GM03348 (cell line): ENCODE results near the gene ST3GAL6.
"Not testable (repeated sequence)": the region's sequence is repeated elsewhere in the genome, so short reads cannot be mapped to it uniquely, and the experiment has no call there.

ENCODE experiments used
- DNase-seq: peaks from one replicate; pipeline ENCODE4 v3.0.0; 2012; ENCODE audit warnings: low spot score

ST3GAL6 gene

GRCh38 chr3:98805571-98805970, 42.4 kb downstream of the ST3GAL6 start:
- no peak for DNase-seq

GRCh38 chr3:98806521-98806920, 43.4 kb downstream of the ST3GAL6 start:
- no peak for DNase-seq

GRCh38 chr3:98807011-98807410, 43.9 kb downstream of the ST3GAL6 start:
- no peak for DNase-seq

GRCh38 chr3:98807561-98807960, 44.4 kb downstream of the ST3GAL6 start:
- DNase-seq: no peak

- DNase-seq: no peak
Observed at GRCh38 chr3:98808071-98808470, 44.9 kb downstream of the ST3GAL6 start.

GRCh38 chr3:98809557-98809956, 46.4 kb downstream of the ST3GAL6 start:
- no peak for DNase-seq

- DNase-seq: no peak
Observed at GRCh38 chr3:98811048-98811447, 47.9 kb downstream of the ST3GAL6 start.

- peak; percentile 47 for DNase-seq
Observed at GRCh38 chr3:98812851-98813374, 49.8 kb downstream of the ST3GAL6 start.

GRCh38 chr3:98814817-98815420, 51.8 kb downstream of the ST3GAL6 start:
- peak; percentile 32 for DNase-seq

- DNase-seq: peak; percentile 70
Observed at GRCh38 chr3:98817547-98818041, 54.5 kb downstream of the ST3GAL6 start.

- no peak for DNase-seq
Observed at GRCh38 chr3:98821063-98821462, 57.9 kb downstream of the ST3GAL6 start.

- no peak for DNase-seq
Observed at GRCh38 chr3:98823791-98824190, 60.7 kb downstream of the ST3GAL6 start.

- DNase-seq: no peak
Observed at GRCh38 chr3:98824256-98824655, 61.1 kb downstream of the ST3GAL6 start.

GRCh38 chr3:98826126-98826525, 63.0 kb downstream of the ST3GAL6 start:
- DNase-seq: no peak

- DNase-seq: no peak
Observed at GRCh38 chr3:98827221-98827920, 64.2 kb downstream of the ST3GAL6 start.

GRCh38 chr3:98829246-98829832, 66.2 kb downstream of the ST3GAL6 start:
- DNase-seq: no peak

GRCh38 chr3:98831060-98831459, 67.9 kb downstream of the ST3GAL6 start:
- not testable (repeated sequence) for DNase-seq

GRCh38 chr3:98839846-98840245, 76.7 kb downstream of the ST3GAL6 start:
- no peak for DNase-seq

- DNase-seq: peak; percentile 53
Observed at GRCh38 chr3:98843266-98843959, 80.3 kb downstream of the ST3GAL6 start.
